Tibial artery (tissue), 4 donors: ENCODE measurements around the gene SERPINA6.

ENCODE experiments used
- DNase-seq, 2 donors: peaks; one replicate each; pipeline ENCODE4 v3.0.0-alpha.2; 2019
- H3K27ac ChIP-seq, 2 donors: fragments of 200-600 bp; sonication (generic) in 1 of 2; 1 replicate in 1 of 2; 2 replicates in 1 of 2; pipeline ENCODE4 v1.5.1; 2018 to 2019; ENCODE audit warnings: mild to moderate bottlenecking in 1 of 2
- H3K27me3 ChIP-seq, 2 donors: fragments of 200-600 bp; sonication (generic) in 1 of 2; one replicate each; pipeline versions ENCODE4 v1.5.1 to v1.6.0; 2016 to 2019
- H3K36me3 ChIP-seq, 3 donors: fragments of 200-600 bp; sonication (generic) in 2 of 3; one replicate each; pipeline ENCODE4 v1.5.1; 2016 to 2019; ENCODE audit warnings: mild to moderate bottlenecking in 2 of 3
- H3K4me1 ChIP-seq, 4 donors: fragments of 200-600 bp; sonication (generic) in 2 of 4; 1 replicate in 3 of 4; 2 replicates in 1 of 4; pipeline ENCODE4 v1.5.1; 2016 to 2019
- H3K4me3 ChIP-seq, 2 donors: fragments of 200-600 bp; sonication (generic) in 1 of 2; 1 replicate in 1 of 2; 2 replicates in 1 of 2; pipeline ENCODE4 v1.5.1; 2018 to 2019; ENCODE audit warnings: mild to moderate bottlenecking in 2 of 2
- H3K9me3 ChIP-seq, 3 donors: fragments of 200-600 bp; sonication (generic) in 1 of 3; one replicate each; pipeline ENCODE4 v1.5.1; 2016 to 2019
- intact Hi-C: fragments of 100-400 bp; cut with DNase I; formaldehyde crosslinking; loops from one replicate; pipeline ENCODE4 v1.15.0; 2023; ENCODE audit warnings: low total_unique reads
- TF ChIP-seq, protein P1 (sequence below), 2 experiments: fragments of 200-600 bp in 1 of 2; fragments of 450-650 bp in 1 of 2; IDR thresholded peaks; one replicate each; pipeline ENCODE4 v1.5.1; 2017 to 2019; ENCODE audit warnings: antibody characterized with exemption in 2 of 2, mild to moderate bottlenecking in 1 of 2, moderate library complexity in 1 of 2

SERPINA6 gene

DNA sequence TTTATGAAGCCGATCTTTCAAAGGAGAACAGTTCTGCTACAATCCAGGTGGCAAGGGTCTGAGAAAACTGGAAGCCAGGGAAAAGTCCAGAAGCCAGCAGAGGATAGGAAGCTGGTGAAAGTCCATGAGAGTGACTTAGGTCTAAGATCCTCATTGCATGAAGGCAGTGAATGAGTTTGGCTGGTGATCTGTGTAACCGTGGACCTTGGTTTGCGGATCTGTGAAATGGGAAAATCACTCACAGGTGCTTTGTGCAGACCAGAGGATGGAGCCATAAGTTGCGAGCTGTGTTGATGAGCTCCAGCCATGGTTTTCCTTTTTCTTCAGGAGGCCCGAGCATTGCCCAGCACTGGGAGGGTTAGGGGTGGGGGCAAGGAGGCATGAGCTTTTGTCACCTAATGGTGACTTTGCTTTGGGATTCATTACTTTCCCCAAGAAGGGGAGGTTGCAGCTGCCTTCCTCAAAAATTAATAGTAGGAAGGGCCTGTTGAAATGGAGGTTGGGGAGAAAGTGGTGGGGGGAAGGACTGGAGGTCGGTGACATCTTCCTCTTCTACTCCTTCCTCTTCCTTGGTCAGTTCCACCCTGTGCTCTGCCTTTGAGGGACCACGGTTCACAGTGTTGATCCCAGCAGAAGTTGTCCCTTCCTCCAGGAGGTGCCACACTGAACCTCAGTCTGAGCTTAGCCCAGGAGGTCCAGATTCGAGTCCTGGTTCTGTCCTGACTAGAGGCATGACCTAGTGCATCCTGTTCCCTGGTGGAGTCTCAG, 20.3 kb upstream of the SERPINA6 start:
- no peaks in the 10 kb centered on the region for H3K27me3 ChIP-seq
- H3K9me3 ChIP-seq, result no peaks in the 10 kb centered on the region
- DNase-seq, result no peak
- intact Hi-C loops, result no loop called here
- no peak overlapping the region for H3K27ac ChIP-seq
- no peak overlapping the region for H3K4me3 ChIP-seq
- H3K4me1 ChIP-seq, result peaks cover 0 to 16% (median 9%) of the 10 kb centered on the region in 4 donors
- TF ChIP-seq, protein P1, sequence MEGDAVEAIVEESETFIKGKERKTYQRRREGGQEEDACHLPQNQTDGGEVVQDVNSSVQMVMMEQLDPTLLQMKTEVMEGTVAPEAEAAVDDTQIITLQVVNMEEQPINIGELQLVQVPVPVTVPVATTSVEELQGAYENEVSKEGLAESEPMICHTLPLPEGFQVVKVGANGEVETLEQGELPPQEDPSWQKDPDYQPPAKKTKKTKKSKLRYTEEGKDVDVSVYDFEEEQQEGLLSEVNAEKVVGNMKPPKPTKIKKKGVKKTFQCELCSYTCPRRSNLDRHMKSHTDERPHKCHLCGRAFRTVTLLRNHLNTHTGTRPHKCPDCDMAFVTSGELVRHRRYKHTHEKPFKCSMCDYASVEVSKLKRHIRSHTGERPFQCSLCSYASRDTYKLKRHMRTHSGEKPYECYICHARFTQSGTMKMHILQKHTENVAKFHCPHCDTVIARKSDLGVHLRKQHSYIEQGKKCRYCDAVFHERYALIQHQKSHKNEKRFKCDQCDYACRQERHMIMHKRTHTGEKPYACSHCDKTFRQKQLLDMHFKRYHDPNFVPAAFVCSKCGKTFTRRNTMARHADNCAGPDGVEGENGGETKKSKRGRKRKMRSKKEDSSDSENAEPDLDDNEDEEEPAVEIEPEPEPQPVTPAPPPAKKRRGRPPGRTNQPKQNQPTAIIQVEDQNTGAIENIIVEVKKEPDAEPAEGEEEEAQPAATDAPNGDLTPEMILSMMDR (IDR thresholded peaks at IDR 0.05), result no peak
- no peaks in the 10 kb centered on the region for H3K36me3 ChIP-seq

DNA sequence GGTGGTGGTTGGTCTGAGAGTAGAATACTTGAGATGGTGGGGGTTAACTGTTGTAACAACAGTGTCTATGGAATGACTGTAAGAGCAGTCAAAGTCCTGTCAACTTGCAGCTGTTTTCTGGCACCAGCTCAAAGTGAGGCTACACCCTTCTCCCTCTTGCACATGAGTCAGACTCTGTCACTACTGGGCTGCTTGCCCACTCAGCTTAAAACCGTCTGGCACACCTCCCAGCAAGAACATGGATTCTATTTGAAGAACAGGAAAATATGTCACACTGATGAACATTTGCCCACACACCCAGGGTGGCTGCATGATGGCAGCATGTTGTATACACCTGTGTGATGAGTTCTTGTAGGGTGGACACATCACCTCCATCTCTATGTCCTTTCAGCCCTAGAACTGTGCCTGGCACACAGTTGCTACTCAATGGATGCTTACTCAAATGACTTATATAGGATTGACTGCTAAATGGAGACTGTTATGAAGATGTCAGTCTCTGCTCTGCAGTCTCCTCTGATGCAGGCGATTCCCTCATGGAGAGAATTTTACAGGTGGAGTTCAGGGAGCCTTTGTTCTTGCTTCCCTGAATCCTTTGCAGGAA, 19.3 kb upstream of the SERPINA6 start:
- H3K27ac ChIP-seq, result no peak overlapping the region
- intact Hi-C loops, result no loop called here

DNA sequence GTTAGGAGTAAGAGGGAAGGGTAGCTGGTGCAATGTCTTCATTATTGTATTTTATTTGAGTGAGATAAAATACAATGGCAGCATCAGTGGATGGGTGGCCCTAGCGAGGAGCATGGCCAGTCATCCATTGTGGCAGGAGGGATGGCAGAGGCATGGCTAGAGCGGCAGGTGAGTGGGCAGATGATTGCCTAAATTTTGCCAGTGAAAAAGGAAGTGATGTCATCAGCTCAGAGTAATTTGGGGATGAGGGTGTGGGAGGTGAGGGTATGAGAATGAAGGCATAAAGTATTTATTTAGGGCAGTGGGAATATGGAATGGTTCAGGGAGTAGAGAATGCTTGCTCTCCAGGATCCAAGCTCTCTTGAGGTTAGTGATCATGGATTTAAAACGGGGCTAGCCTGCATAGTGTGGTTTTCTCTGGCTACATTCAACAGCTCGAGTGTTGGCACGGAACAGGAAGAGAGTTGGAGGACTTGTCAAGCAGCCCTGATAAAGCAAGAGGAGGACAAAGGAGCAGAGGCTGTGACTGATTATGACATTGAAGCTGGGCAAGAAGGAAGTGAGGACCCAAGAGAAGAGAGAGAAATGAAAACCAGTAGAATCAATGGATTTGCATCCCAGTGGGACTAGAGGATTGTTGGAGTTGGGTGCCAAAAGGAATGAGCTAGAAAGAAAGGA, 18.7 kb upstream of the SERPINA6 start:
- H3K4me3 ChIP-seq, result no peak overlapping the region
- H3K9me3 ChIP-seq, result no peaks in the 10 kb centered on the region
- intact Hi-C loops, result no loop called here
- H3K27me3 ChIP-seq, result no peaks in the 10 kb centered on the region
- no peak overlapping the region for H3K27ac ChIP-seq
- TF ChIP-seq, protein P1 (IDR thresholded peaks at IDR 0.05), result no peak
- no peak for DNase-seq
- H3K4me1 ChIP-seq, result peaks cover 0 to 16% (median 9%) of the 10 kb centered on the region in 4 donors
- H3K36me3 ChIP-seq, result no peaks in the 10 kb centered on the region

More for the DNA sequence above, 19.3 kb upstream of the SERPINA6 start:
- H3K9me3 ChIP-seq, result no peaks in the 10 kb centered on the region
- H3K4me1 ChIP-seq, result peaks cover 0 to 16% (median 9%) of the 10 kb centered on the region in 4 donors
- H3K27me3 ChIP-seq, result no peaks in the 10 kb centered on the region
- no peak overlapping the region for H3K4me3 ChIP-seq
- no peaks in the 10 kb centered on the region for H3K36me3 ChIP-seq
- TF ChIP-seq, protein P1 (IDR thresholded peaks at IDR 0.05), result no peak
- DNase-seq, result peak; percentile 90 to 94

DNA sequence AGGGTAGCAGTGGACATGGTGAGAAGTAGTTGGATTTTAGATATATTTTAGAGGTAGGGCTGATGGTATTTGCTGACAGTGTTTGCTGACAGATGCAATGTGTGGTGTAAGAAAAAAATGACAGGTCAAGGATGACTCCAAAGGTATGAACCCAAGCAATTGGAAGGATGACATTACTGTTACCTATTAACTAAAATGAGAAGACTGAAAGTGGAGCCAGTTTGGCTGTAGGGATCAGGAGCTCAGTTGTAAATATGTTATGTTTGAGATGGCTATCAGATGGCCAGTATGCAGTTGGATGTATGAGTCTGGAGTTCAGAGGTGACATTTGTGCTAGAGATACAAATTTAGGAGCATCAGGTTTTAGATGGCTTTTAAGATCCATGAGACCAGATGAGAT, 17.4 kb upstream of the SERPINA6 start:
- Histone ChIP-seq H3K4me1 (peaks cover 0 to 16% (median 9%) of the 10 kb centered on the region in 4 donors), H3K4me3 (no peak overlapping the region), H3K27ac (no peak overlapping the region), H3K27me3 (no peaks in the 10 kb centered on the region), H3K36me3 (no peaks in the 10 kb centered on the region), H3K9me3 (no peaks in the 10 kb centered on the region)
- TF ChIP-seq, protein P1 (IDR thresholded peaks at IDR 0.05), result no peak
- no peak for DNase-seq
- intact Hi-C loops, result no loop called here

DNA sequence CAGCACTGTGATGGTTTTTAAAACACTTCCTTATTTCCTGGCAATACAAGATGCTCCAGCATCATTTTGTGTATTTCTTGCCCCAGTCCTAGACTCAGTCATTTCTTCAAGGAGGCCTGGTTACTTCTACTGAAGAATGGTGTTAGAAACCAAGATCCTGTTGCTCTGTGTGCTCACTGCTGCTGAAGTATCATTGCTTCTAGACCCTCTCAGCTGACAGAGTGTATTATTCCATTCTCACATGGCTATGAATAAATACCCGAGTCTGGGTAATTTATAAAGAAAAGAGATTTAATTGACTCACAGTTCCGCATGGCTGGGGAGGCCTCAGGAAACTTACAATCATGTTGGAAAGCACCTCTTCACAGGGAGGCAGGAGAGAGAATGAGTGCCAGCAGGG, 14.9 kb upstream of the SERPINA6 start:
- no peak for DNase-seq
- H3K36me3 ChIP-seq, result no peaks in the 10 kb centered on the region
- no peak overlapping the region for H3K27ac ChIP-seq
- intact Hi-C loops, result no loop called here
- H3K4me1 ChIP-seq, result peaks cover 0 to 16% (median 9%) of the 10 kb centered on the region in 4 donors
- TF ChIP-seq, protein P1 (IDR thresholded peaks at IDR 0.05), result no peak
- no peak overlapping the region for H3K4me3 ChIP-seq
- H3K27me3 ChIP-seq, result no peaks in the 10 kb centered on the region
- H3K9me3 ChIP-seq, result no peaks in the 10 kb centered on the region
